H1 (cell line): Measurements from ENCODE around the gene SSH2. TPM values are rescaled to one million over a fixed set of nuclear protein-coding genes. Genes with fewer than 3 reads are reported as not detected.

Experiments used
- ATF3 ChIP-seq: IDR thresholded peaks from 2 replicates; pipeline ENCODE4 v1.6.1; 2011; ENCODE audit warnings: low read depth, mild to moderate bottlenecking, low read length; ENCODE audit not compliant: insufficient read depth
- CHD7 ChIP-seq: fragments of 300-600 bp; sonication (generic); IDR thresholded peaks from 2 replicates; pipeline ENCODE4 v1.7.1; 2012; ENCODE audit warnings: low read length, moderate library complexity, mild to moderate bottlenecking, inconsistent platforms; ENCODE audit not compliant: insufficient replicate concordance
- GABPA ChIP-seq: IDR thresholded peaks from 2 replicates; pipeline ENCODE4 v1.6.1; 2011; ENCODE audit warnings: mild to moderate bottlenecking, low read length, moderate library complexity, borderline replicate concordance; ENCODE audit not compliant: insufficient read depth
- KDM4A ChIP-seq: IDR thresholded peaks from one replicate; pipeline ENCODE4 v1.7.1; 2012; ENCODE audit warnings: low read depth, mild to moderate bottlenecking, moderate library complexity, low read length, inconsistent platforms; ENCODE audit not compliant: severe bottlenecking
- MAFK ChIP-seq: IDR thresholded peaks from 2 replicates; pipeline ENCODE4 v1.6.1; 2012; ENCODE audit warnings: low read depth, mild to moderate bottlenecking, improper control_type of control experiment, low read length
- POLR2AphosphoS5 ChIP-seq: IDR thresholded peaks from 2 replicates; pipeline ENCODE4 v1.6.1; 2011; ENCODE audit warnings: low read depth, low read length
- SUZ12 ChIP-seq: fragments of 200-600 bp; sonication (generic); IDR thresholded peaks from 2 replicates; pipeline ENCODE4 v1.6.1; 2012; ENCODE audit warnings: mild to moderate bottlenecking, inconsistent platforms, low read length, moderate library complexity, mixed read lengths
- TAF1 ChIP-seq: IDR thresholded peaks from 2 replicates; pipeline ENCODE4 v1.6.1; 2011; ENCODE audit warnings: mild to moderate bottlenecking, low read depth, low read length
- TBP ChIP-seq: IDR thresholded peaks from 2 replicates; pipeline ENCODE4 v1.6.1; 2011; ENCODE audit warnings: low read depth, low read length, improper control_type of control experiment
- TCF12 ChIP-seq: IDR thresholded peaks from 2 replicates; pipeline ENCODE4 v1.6.1; 2011; ENCODE audit warnings: low read depth, mild to moderate bottlenecking, low read length
- YY1 ChIP-seq: IDR thresholded peaks from 2 replicates; pipeline ENCODE4 v1.6.1; 2011; ENCODE audit warnings: low read depth, mild to moderate bottlenecking, low read length
- polyA plus RNA-seq, 7 experiments: library from polyadenylated mRNA; depleted of rRNA in 3 of 7; stranded (reverse) in 5 of 7; unstranded in 2 of 7; fragments of >200 nt in 5 of 7; fragments of 200-250 nt in 2 of 7; gene quantifications; 1 replicate in 5 of 7; 2 replicates in 1 of 7; 4 replicates in 1 of 7; pipeline versions ENCODE4 v1.2.1 to v1.2.3, GENCODE V29; 2011 to 2013; ENCODE audit warnings: missing spikeins in 2 of 7, mixed read lengths in 2 of 7
- total RNA-seq: library from RNA; stranded (reverse); fragmentation: NEBNext Ultra II Directional; extraction: Animal tissue kit (Norgen Biotek cat#: 25700); gene quantifications from 2 replicates; pipeline ENCODE4 v1.2.1, GENCODE V29; 2021

Gene SSH2
- total and polyA plus RNA-seq, 2 of the 8 experiments (the other 6 are each of a cell fraction or from before 2014, with no cell fraction given), result 5.2 to 15.9 TPM

- TF ChIP-seq MAFK, result no peak
- TF ChIP-seq GABPA, result no peak
- no peak for TF ChIP-seq SUZ12
- TF ChIP-seq TCF12, result no peak
- TF ChIP-seq ATF3, result no peak
- no peak for TF ChIP-seq TBP
- no peak for TF ChIP-seq CHD7
- TF ChIP-seq KDM4A, result peak; percentile 26
- TF ChIP-seq POLR2AphosphoS5, result no peak
- no peak for TF ChIP-seq YY1
- no peak for TF ChIP-seq TAF1
Measured at GRCh38 chr17:29592850-29593551, 337.0 kb downstream of the SSH2 start, which contains the start of gene ANKRD13B (continued).
